ENCODE data around the gene ARHGAP26.
A peak's percentile ranks its signal among the peaks of the same experiment; 100 is the strongest.

The ARHGAP26 gene

DNA sequence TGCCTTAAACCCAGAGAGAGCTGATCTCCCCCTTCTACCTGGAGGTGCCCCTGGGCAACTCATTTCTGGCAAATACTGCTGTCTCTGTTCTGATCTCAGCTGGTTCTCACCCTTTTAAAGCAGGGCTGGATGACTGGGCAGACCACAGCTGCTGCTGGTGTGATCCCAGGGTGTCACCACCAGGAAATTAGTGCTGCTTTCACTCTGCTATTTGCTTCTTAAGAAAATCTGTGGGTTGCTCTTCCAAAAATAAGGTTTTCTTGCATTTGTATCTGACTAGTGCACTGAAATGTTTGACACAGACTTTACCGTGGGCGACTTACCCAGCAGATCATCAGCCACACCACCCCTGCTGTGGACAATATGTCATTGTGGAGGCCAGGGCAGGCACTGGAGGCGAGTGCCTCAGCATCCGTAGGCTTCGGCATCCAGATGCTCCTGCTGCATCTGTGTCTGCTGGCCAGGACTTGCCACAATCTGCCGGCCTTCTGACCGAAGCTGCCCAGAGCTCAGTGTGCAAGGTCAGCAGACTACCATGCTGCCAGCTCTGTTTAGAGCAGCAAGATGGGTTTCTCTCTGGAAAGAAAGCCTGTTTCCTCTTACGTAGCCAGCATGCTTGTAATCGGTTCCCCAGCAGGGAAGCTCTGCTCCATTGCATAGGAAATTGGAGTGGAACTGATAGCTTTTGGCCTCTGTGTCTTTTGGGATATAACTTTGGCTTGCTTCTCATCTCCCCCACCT lies 13.6 kb downstream of the ARHGAP26 start:
- 43 to 47% methylated on average over 9 of the region's 9 CpGs for WGBS, 2 experiments
- H3K27ac ChIP-seq (ENCODE audit: insufficient read depth, low read depth, low read length, poor library complexity, severe bottlenecking), result peak overlapping the region; percentile 5
- no peaks in the 10 kb centered on the region for H3K9me3 ChIP-seq (ENCODE audit: control insufficient read depth, low read length)
- no peaks in the 10 kb centered on the region for H3K36me3 ChIP-seq (ENCODE audit: control insufficient read depth, insufficient read depth, low read length)
- H3K27me3 ChIP-seq (ENCODE audit: control insufficient read depth, insufficient read depth, low read length, poor library complexity, severe bottlenecking), result no peaks in the 10 kb centered on the region
- H3K4me3 ChIP-seq (ENCODE audit: insufficient read depth, low read depth, low read length), result no peak overlapping the region
- peaks cover 21% of the 10 kb centered on the region for H3K4me1 ChIP-seq (ENCODE audit: control insufficient read depth, insufficient read depth, low read length)

DNA sequence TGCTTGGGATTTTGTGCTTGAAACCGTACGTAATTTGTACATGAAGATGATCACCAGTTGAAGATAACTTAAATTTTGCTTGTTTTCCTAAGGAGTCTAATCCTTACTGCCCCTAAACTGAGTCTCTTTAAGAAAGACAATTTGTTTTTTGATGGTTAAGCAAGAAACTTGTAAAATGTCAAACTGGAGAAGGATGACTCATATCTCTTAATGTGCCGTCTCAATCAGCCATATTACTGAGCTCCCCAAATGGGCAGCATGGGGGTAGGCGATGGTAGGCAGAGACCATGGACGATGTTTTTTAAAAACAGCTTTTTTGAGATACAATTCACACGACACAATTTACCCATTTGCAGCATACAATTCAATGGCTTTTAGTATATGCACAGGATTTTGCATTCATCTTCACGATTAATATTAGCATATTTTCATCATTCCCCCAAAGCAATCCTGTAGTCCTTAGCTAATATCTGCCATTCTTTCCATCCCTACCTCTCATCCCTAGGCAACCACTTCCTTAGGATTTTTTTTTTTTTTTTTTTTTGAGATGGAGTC lies 14.3 kb downstream of the ARHGAP26 start:
- no peak overlapping the region for H3K27ac ChIP-seq (ENCODE audit: insufficient read depth, low read depth, low read length, poor library complexity, severe bottlenecking)
- H3K4me3 ChIP-seq (ENCODE audit: insufficient read depth, low read depth, low read length), result no peak overlapping the region
- H3K9me3 ChIP-seq (ENCODE audit: control insufficient read depth, low read length), result no peaks in the 10 kb centered on the region
- no peaks in the 10 kb centered on the region for H3K27me3 ChIP-seq (ENCODE audit: control insufficient read depth, insufficient read depth, low read length, poor library complexity, severe bottlenecking)
- WGBS, 2 experiments, result 92 to 95% methylated on average over 7 of the region's 7 CpGs
- no peaks in the 10 kb centered on the region for H3K36me3 ChIP-seq (ENCODE audit: control insufficient read depth, insufficient read depth, low read length)
- peaks cover 21% of the 10 kb centered on the region for H3K4me1 ChIP-seq (ENCODE audit: control insufficient read depth, insufficient read depth, low read length)

DNA sequence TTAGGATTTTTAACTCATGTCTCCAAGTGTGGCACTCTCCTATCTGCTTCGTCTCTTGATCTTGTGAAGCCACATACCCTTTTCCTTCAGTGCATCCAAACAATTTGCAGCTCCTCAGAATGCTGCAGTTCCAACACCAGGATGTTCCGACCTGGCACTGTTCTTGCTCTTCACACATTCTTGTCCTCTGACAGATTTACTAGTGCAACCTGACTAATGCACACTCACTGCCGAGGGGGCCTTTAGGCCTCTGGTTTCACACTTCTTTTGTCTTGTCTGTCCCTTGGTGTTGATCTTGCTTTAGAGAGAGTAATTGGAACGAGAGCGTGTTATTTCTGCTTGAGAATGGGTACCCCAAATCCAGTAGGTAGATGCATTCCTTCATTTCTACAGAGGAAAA lies 15.0 kb downstream of the ARHGAP26 start:
- peaks cover 21% of the 10 kb centered on the region for H3K4me1 ChIP-seq (ENCODE audit: control insufficient read depth, insufficient read depth, low read length)
- WGBS, 2 experiments, result 85 to 95% methylated on average over 5 of the region's 5 CpGs
- no peak overlapping the region for H3K27ac ChIP-seq (ENCODE audit: insufficient read depth, low read depth, low read length, poor library complexity, severe bottlenecking)
- no peaks in the 10 kb centered on the region for H3K27me3 ChIP-seq (ENCODE audit: control insufficient read depth, insufficient read depth, low read length, poor library complexity, severe bottlenecking)
- H3K9me3 ChIP-seq (ENCODE audit: control insufficient read depth, low read length), result no peaks in the 10 kb centered on the region
- no peak overlapping the region for H3K4me3 ChIP-seq (ENCODE audit: insufficient read depth, low read depth, low read length)
- no peaks in the 10 kb centered on the region for H3K36me3 ChIP-seq (ENCODE audit: control insufficient read depth, insufficient read depth, low read length)

DNA sequence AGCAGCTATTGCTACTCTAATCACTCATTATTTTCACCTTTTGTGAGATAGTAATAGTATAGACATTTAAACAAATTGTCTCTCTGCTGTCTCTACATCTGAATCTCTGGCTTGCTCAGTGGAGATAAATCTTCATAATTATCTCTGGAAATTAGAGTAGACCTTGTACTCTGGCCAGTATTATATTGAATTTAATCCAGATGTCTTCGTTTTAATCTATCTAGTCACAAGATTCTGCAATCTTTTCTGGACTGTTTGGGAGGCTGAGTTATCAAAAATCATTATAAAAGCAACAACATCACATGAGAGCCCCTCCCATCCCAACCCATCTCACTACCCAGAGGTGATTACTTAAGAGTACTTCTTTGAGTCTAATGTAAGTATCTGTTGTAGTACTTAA lies 19.0 kb downstream of the ARHGAP26 start:
- H3K27me3 ChIP-seq (ENCODE audit: control insufficient read depth, insufficient read depth, low read length, poor library complexity, severe bottlenecking), result no peaks in the 10 kb centered on the region
- H3K36me3 ChIP-seq (ENCODE audit: control insufficient read depth, insufficient read depth, low read length), result no peaks in the 10 kb centered on the region
- no peak overlapping the region for H3K27ac ChIP-seq (ENCODE audit: insufficient read depth, low read depth, low read length, poor library complexity, severe bottlenecking)
- WGBS, 2 experiments, result 86 to 91% methylated on average over 1 of the region's 1 CpG
- H3K4me1 ChIP-seq (ENCODE audit: control insufficient read depth, insufficient read depth, low read length), result peaks cover under 1% of the 10 kb centered on the region
- H3K9me3 ChIP-seq (ENCODE audit: control insufficient read depth, low read length), result no peaks in the 10 kb centered on the region
- no peak overlapping the region for H3K4me3 ChIP-seq (ENCODE audit: insufficient read depth, low read depth, low read length)

DNA sequence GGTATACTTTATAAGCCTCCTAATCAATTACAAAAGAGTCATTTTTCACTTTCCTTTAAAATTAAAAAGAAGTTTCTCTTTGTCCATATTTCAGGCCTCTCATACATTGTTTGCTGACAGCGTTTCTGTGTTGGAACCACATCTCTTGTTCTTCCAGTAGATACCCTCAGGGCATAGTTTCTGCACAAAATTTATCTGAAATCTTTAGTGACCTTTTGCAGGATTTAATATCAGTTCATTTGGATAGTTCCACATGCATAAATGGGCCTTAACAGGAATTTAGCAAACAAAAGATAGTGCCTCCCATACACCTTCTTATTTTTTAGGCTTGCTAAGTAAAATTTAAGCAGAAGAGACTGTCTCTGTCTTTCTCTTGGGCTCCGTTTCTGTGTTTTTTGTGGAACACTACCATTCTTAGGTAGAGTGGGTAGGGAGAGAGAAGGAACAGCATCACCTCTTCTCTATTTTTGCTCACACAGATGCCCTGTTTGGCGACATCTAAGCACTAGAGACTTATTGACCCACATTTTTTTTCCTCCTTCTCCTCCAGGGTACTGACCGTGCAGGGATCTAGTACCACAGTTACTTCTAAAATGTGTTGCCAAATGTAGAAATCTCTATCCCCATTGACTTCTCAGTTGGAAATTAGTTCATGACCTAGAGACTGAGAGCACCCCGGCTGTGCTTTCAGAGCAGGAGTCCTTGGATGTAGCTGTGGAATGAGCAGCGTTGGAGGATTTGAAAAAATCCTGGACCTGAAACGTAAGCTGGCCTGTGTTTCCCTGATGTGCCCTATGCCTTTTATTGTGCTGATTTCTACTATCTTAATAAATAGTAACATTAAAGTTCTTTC lies 22.1 kb downstream of the ARHGAP26 start:
- Histone ChIP-seq H3K27ac (ENCODE audit: insufficient read depth, low read depth, low read length, poor library complexity, severe bottlenecking) (no peak overlapping the region), H3K4me3 (ENCODE audit: insufficient read depth, low read depth, low read length) (no peak overlapping the region), H3K36me3 (ENCODE audit: control insufficient read depth, insufficient read depth, low read length) (no peaks in the 10 kb centered on the region), H3K9me3 (ENCODE audit: control insufficient read depth, low read length) (no peaks in the 10 kb centered on the region), H3K4me1 (ENCODE audit: control insufficient read depth, insufficient read depth, low read length) (no peaks in the 10 kb centered on the region), H3K27me3 (ENCODE audit: control insufficient read depth, insufficient read depth, low read length, poor library complexity, severe bottlenecking) (no peaks in the 10 kb centered on the region)
- WGBS, 2 experiments, result 80 to 88% methylated on average over 7 of the region's 7 CpGs

DNA sequence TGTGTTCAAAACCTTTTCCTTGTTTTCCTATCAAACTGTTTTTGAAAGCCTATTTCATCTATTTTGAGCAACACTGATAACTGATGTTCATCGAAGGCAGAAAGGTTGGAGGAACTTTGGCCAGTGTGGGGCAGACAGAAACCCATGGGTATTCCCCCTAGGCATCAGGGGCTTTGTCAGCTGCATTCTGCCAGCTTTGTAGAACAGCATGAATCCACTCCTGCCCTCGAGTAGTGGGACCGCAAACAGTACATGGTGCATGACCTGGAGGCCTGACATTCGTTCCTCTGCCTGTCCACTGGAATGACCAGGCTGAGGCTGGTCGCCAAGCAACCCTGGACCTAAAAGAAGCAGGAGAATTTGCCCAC lies 22.7 kb downstream of the ARHGAP26 start:
- Histone ChIP-seq H3K9me3 (ENCODE audit: control insufficient read depth, low read length) (no peaks in the 10 kb centered on the region), H3K27ac (ENCODE audit: insufficient read depth, low read depth, low read length, poor library complexity, severe bottlenecking) (no peak overlapping the region), H3K27me3 (ENCODE audit: control insufficient read depth, insufficient read depth, low read length, poor library complexity, severe bottlenecking) (no peaks in the 10 kb centered on the region), H3K36me3 (ENCODE audit: control insufficient read depth, insufficient read depth, low read length) (no peaks in the 10 kb centered on the region), H3K4me1 (ENCODE audit: control insufficient read depth, insufficient read depth, low read length) (no peaks in the 10 kb centered on the region), H3K4me3 (ENCODE audit: insufficient read depth, low read depth, low read length) (no peak overlapping the region)
- WGBS, 2 experiments, result 78 to 82% methylated on average over 5 of the region's 5 CpGs

DNA sequence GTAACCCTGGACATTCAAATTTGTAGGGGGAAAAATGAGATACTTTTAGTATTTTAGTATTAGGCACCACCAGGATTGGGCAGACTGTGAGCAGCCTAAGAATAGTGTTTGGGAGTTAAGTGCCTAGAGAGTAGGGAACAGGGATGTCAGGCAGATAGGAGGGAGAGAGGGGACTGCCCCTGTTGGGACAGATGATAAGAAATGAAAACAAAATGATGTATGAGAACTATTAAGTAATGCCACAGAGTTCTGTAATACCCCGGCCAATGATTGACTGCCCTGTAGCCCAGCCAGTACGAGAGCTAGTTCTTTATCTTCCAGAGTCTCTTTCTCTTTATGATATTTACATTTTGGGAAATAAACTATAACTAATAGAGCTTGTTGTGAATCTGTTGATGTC lies 24.4 kb downstream of the ARHGAP26 start:
- no peak overlapping the region for H3K4me3 ChIP-seq (ENCODE audit: insufficient read depth, low read depth, low read length)
- no peaks in the 10 kb centered on the region for H3K4me1 ChIP-seq (ENCODE audit: control insufficient read depth, insufficient read depth, low read length)
- 100% methylated on average over 2 of the region's 2 CpGs; no CpG with 5 or more reads in 1 of the 2 experiments for WGBS, 2 experiments
- H3K27me3 ChIP-seq (ENCODE audit: control insufficient read depth, insufficient read depth, low read length, poor library complexity, severe bottlenecking), result no peaks in the 10 kb centered on the region
- H3K27ac ChIP-seq (ENCODE audit: insufficient read depth, low read depth, low read length, poor library complexity, severe bottlenecking), result no peak overlapping the region
- H3K9me3 ChIP-seq (ENCODE audit: control insufficient read depth, low read length), result no peaks in the 10 kb centered on the region
- H3K36me3 ChIP-seq (ENCODE audit: control insufficient read depth, insufficient read depth, low read length), result no peaks in the 10 kb centered on the region

DNA sequence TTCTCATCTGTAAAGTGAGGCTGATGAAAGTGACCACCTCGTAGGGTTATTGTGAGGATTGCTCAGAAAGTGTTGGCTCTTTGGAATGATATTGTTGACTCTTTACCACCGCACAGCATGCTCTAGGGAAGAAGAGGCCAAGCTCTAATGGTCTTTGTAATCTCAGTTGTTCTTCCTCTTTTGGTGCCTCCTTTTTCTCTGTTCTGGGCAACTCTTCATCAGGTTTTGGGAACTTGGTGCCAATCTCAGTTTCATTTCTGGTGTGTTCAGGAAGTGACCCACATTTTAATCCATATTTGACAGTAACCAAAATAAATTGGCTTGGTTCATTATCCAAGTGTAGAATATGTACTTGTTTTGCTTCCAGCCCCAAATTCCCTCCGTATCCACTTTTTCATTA lies 25.1 kb downstream of the ARHGAP26 start:
- Histone ChIP-seq H3K4me1 (ENCODE audit: control insufficient read depth, insufficient read depth, low read length) (no peaks in the 10 kb centered on the region), H3K27me3 (ENCODE audit: control insufficient read depth, insufficient read depth, low read length, poor library complexity, severe bottlenecking) (no peaks in the 10 kb centered on the region), H3K4me3 (ENCODE audit: insufficient read depth, low read depth, low read length) (no peak overlapping the region), H3K9me3 (ENCODE audit: control insufficient read depth, low read length) (no peaks in the 10 kb centered on the region), H3K36me3 (ENCODE audit: control insufficient read depth, insufficient read depth, low read length) (no peaks in the 10 kb centered on the region), H3K27ac (ENCODE audit: insufficient read depth, low read depth, low read length, poor library complexity, severe bottlenecking) (no peak overlapping the region)
- WGBS, 2 experiments, result 92% methylated on average over 2 to 3 of the region's 3 CpGs

DNA sequence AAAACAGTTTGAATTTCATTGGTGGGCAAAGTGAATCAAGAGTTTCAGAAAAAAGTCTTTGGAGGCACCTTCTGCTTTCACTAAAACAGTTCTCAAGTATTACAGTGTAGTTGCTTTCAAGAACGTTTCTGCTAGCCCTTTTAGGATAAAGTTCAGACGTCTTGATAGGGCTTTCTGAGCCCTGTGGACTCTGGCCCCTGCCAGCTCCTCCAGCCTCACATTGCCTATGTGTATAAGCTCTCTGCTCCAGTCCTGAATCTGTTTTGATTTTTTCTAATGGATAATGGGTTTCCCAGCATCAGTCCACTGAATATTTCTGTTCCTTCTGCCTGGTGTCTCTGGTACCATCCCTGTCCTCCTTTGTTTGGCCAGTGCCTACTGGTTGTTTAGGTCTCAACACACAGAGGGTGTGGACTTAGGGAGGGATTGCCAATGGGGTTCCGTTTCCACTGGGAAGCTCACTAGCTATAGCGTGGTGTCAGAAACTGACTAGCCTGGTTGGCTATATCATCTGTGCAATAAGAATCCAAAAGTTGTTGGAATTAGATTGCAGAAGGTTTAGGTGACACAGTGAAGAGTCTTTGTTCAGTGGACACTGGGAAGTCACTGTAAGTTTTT lies 26.4 kb downstream of the ARHGAP26 start:
- Histone ChIP-seq H3K9me3 (ENCODE audit: control insufficient read depth, low read length) (no peaks in the 10 kb centered on the region), H3K27me3 (ENCODE audit: control insufficient read depth, insufficient read depth, low read length, poor library complexity, severe bottlenecking) (no peaks in the 10 kb centered on the region), H3K27ac (ENCODE audit: insufficient read depth, low read depth, low read length, poor library complexity, severe bottlenecking) (no peak overlapping the region), H3K4me3 (ENCODE audit: insufficient read depth, low read depth, low read length) (no peak overlapping the region), H3K36me3 (ENCODE audit: control insufficient read depth, insufficient read depth, low read length) (no peaks in the 10 kb centered on the region), H3K4me1 (ENCODE audit: control insufficient read depth, insufficient read depth, low read length) (peaks cover under 1% of the 10 kb centered on the region)
- 88 to 90% methylated on average over 4 of the region's 4 CpGs for WGBS, 2 experiments

DNA sequence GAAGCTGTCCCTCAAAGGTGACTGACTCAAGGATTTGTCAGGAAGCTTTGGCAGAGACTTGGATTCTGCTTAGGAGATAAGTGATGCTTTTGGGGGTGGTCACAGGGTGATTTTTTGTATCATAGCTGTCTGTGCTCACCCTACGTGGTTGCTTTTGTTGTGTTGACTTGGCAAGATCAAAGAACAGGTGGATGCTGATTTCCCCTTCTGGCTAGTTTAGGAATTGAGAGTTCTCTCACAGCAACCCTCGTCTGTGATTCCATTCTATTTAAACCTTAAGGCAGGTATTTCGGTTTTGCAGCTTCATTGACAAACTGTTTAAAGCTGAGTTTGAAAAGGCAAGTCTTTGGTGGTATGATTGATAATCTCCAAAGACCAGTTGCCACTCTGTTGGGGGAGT lies 27.2 kb downstream of the ARHGAP26 start:
- Histone ChIP-seq H3K27me3 (ENCODE audit: control insufficient read depth, insufficient read depth, low read length, poor library complexity, severe bottlenecking) (no peaks in the 10 kb centered on the region), H3K27ac (ENCODE audit: insufficient read depth, low read depth, low read length, poor library complexity, severe bottlenecking) (no peak overlapping the region), H3K36me3 (ENCODE audit: control insufficient read depth, insufficient read depth, low read length) (no peaks in the 10 kb centered on the region), H3K4me3 (ENCODE audit: insufficient read depth, low read depth, low read length) (no peak overlapping the region), H3K4me1 (ENCODE audit: control insufficient read depth, insufficient read depth, low read length) (peaks cover 5% of the 10 kb centered on the region), H3K9me3 (ENCODE audit: control insufficient read depth, low read length) (no peaks in the 10 kb centered on the region)
- 69 to 75% methylated on average over 3 of the region's 3 CpGs for WGBS, 2 experiments
